B cell (primary cell): ENCODE data around the gene C3orf22. TPM values are rescaled to one million over a fixed set of nuclear protein-coding genes. Genes with fewer than 3 reads are reported as not detected.

Source experiments
- ATAC-seq: fragments of 200-7000 bp; cut with Tn5 transposase; one replicate; pipeline ENCODE4 v1.10.0; 2021; ENCODE audit warnings: low read depth, mild to moderate bottlenecking, moderate number of reproducible peaks, moderate library complexity
- CTCF ChIA-PET: fragments of 350-600 bp; sonication (Branson Sonifier 250); formaldehyde crosslinking; loops from one replicate; lab custom pipeline; 2021; ENCODE audit warnings: antibody characterized with exemption, inconsistent platforms; lab: Charles Lee
- POLR2A ChIA-PET: fragments of 350-600 bp; sonication (Branson Sonifier 250); formaldehyde crosslinking; loops from one replicate; lab custom pipeline; 2021; ENCODE audit warnings: antibody characterized with exemption; lab: Charles Lee
- DNase-seq: peaks from one replicate; pipeline ENCODE4 v3.0.0; 2013
- H2AFZ ChIP-seq: 2 replicates; pipeline ENCODE4 v1.6.1; 2012; ENCODE audit warnings: mild to moderate bottlenecking, low read depth, low read length; ENCODE audit not compliant: insufficient read depth, poor library complexity, severe bottlenecking
- H3K27ac ChIP-seq, 2 donors: 1 replicate in 1 of 2; 2 replicates in 1 of 2; pipeline ENCODE4 v1.5.1; 2012 to 2013; ENCODE audit warnings: low read length in 2 of 2, mild to moderate bottlenecking in 2 of 2, moderate library complexity in 1 of 2
- H3K27me3 ChIP-seq, 4 experiments: fragments of 200-600 bp in 1 of 4; sonication (generic) in 1 of 4; replicated peaks in 1 of 4; 1 replicate in 2 of 4; 2 replicates in 2 of 4; pipeline versions ENCODE4 v1.6.1 to v1.7.0; 2013 to 2016; ENCODE audit warnings: low read length in 3 of 4, mild to moderate bottlenecking in 2 of 4, mixed read lengths in 1 of 4, moderate library complexity in 1 of 4; ENCODE audit not compliant: insufficient read depth in 4 of 4, control insufficient read depth in 3 of 4; ENCODE audit errors: control extremely low read depth in 1 of 4
- H3K36me3 ChIP-seq, 2 experiments: replicated peaks in 1 of 2; 1 replicate in 1 of 2; 2 replicates in 1 of 2; pipeline versions ENCODE4 v1.6.1 to v1.7.1; 2013; ENCODE audit warnings: low read length in 1 of 2; ENCODE audit not compliant: insufficient read depth in 2 of 2, control insufficient read depth in 1 of 2; ENCODE audit errors: control extremely low read depth in 1 of 2, extremely low read depth in 1 of 2
- H3K4me1 ChIP-seq, 2 donors: fragments of 200-600 bp in 1 of 2; sonication (generic) in 1 of 2; 1 replicate in 1 of 2; 2 replicates in 1 of 2; pipeline versions ENCODE4 v1.5.1 to v1.6.1; 2013 to 2017; ENCODE audit warnings: low read length in 2 of 2; ENCODE audit not compliant: control insufficient read depth in 2 of 2, insufficient read depth in 2 of 2
- H3K4me2 ChIP-seq: replicated peaks from 2 replicates; pipeline ENCODE3; 2012; ENCODE audit warnings: mild to moderate bottlenecking, low read depth, low read length; ENCODE audit not compliant: poor library complexity, severe bottlenecking
- H3K4me3 ChIP-seq, 5 experiments: fragments of 200-600 bp in 1 of 5; sonication (generic) in 1 of 5; 1 replicate in 3 of 5; 2 replicates in 2 of 5; pipeline versions ENCODE4 v1.5.1 to v1.7.0; 2011 to 2016; ENCODE audit warnings: low read length in 4 of 5, mild to moderate bottlenecking in 4 of 5, low read depth in 2 of 5, control low read depth in 1 of 5, moderate library complexity in 1 of 5; ENCODE audit not compliant: insufficient read depth in 1 of 5; ENCODE audit errors: control extremely low read depth in 1 of 5, extremely low read depth in 1 of 5
- H3K79me2 ChIP-seq: fragments of 200-600 bp; sonication (generic); one replicate; pipeline ENCODE4 v1.6.0; 2016; ENCODE audit warnings: low read length; ENCODE audit not compliant: control insufficient read depth, insufficient read depth
- H3K9ac ChIP-seq: fragments of 200-600 bp; sonication (generic); 2 replicates; pipeline ENCODE4 v1.6.1; 2017; ENCODE audit warnings: mild to moderate bottlenecking, low read length, moderate library complexity
- H3K9me3 ChIP-seq, 3 donors: one replicate each; pipeline versions ENCODE4 v1.6.1 to v1.7.1; 2013; ENCODE audit warnings: low read length in 2 of 3; ENCODE audit not compliant: control insufficient read depth in 2 of 3, insufficient read depth in 1 of 3; ENCODE audit errors: control extremely low read depth in 1 of 3
- H4K20me1 ChIP-seq: 2 replicates; pipeline ENCODE4 v1.6.0; 2012; ENCODE audit warnings: mild to moderate bottlenecking, low read length; ENCODE audit not compliant: insufficient read depth, control insufficient read depth, poor library complexity, severe bottlenecking
- H3K27ac Mint-ChIP-seq: one replicate; pipeline ENCODE4 v1.8.0; 2021; ENCODE audit warnings: mixed read lengths
- H3K27me3 Mint-ChIP-seq: one replicate; pipeline ENCODE4 v1.8.0; 2021; ENCODE audit warnings: mixed read lengths
- H3K4me1 Mint-ChIP-seq: one replicate; pipeline ENCODE4 v1.8.0; 2021; ENCODE audit warnings: mixed read lengths
- H3K4me3 Mint-ChIP-seq: one replicate; pipeline ENCODE4 v1.8.0; 2021; ENCODE audit warnings: mixed read lengths
- H3K9me3 Mint-ChIP-seq: one replicate; pipeline ENCODE4 v1.8.0; 2022; ENCODE audit warnings: mixed read lengths; ENCODE audit not compliant: insufficient read depth
- CTCF ChIP-seq: fragments of 200-600 bp; IDR thresholded peaks from one replicate; pipeline ENCODE4 v1.8.0; 2022; ENCODE audit warnings: antibody characterized with exemption, mild to moderate bottlenecking
- EZH2 ChIP-seq: IDR thresholded peaks from 2 replicates; pipeline ENCODE4 v1.6.1; 2012; ENCODE audit warnings: borderline replicate concordance, low read depth, mild to moderate bottlenecking, moderate library complexity, low read length; ENCODE audit not compliant: insufficient read depth, poor library complexity, severe bottlenecking
- WGBS: methylation state at CpG from one replicate; pipeline ENCODE4 v1.1.5; 2013; ENCODE audit warnings: missing lambda C conversion rate; ENCODE audit not compliant: insufficient coverage; 5-methylcytosine and 5-hydroxymethylcytosine counted together
- intact Hi-C: fragments of 100-400 bp; cut with micrococcal nuclease; formaldehyde crosslinking; loops from one replicate; pipeline ENCODE4 v1.10.0; 2022
- polyA plus RNA-seq: library from polyadenylated mRNA; depleted of rRNA; stranded (reverse); fragments of >200 nt; gene quantifications from 2 replicates; pipeline ENCODE4 v1.2.3, GENCODE V29; 2012
- total RNA-seq, 2 donors: library from RNA; stranded (reverse); fragments of 120-200 nt in 1 of 2; gene quantifications; 1 replicate in 1 of 2; 2 replicates in 1 of 2; pipeline versions ENCODE4 v1.2.3 to v1.2.4, GENCODE V29; 2013 to 2022

C3orf22 gene
- total and polyA plus RNA-seq, 2 donors (not counting 1 experiment from before 2014, with no cell fraction given), result not detected

GRCh38 chr3:126571078-126571477 lies 12.3 kb upstream of the C3orf22 start:
- Histone ChIP-seq H3K4me3 (no peak overlapping the region), H3K79me2 (no peaks in the 10 kb centered on the region), H3K27ac (no peak overlapping the region), H3K9ac (no peak overlapping the region), H3K36me3 (no peaks in the 10 kb centered on the region), H3K4me1 (no peaks in the 10 kb centered on the region), H4K20me1 (no peaks in the 10 kb centered on the region), H3K9me3 (no peaks in the 10 kb centered on the region), H2AFZ (no peak overlapping the region), H3K27me3 (peaks cover 0 to 4% (median 0%) of the 10 kb centered on the region in 4 experiments), H3K4me2 (no peak overlapping the region)
- no peak overlapping the region for H3K27ac Mint-ChIP-seq
- 94% methylated on average over 7 of the region's 7 CpGs for WGBS
- H3K9me3 Mint-ChIP-seq, result no peaks in the 10 kb centered on the region
- no peak for ATAC-seq
- POLR2A ChIA-PET, result no interaction called here
- no peak for DNase-seq
- intact Hi-C loops, result no loop called here
- no peak overlapping the region for H3K4me3 Mint-ChIP-seq
- no peaks in the 10 kb centered on the region for H3K4me1 Mint-ChIP-seq
- TF ChIP-seq EZH2 (no peak), CTCF (no peak)
- H3K27me3 Mint-ChIP-seq, result peaks cover 25% of the 10 kb centered on the region
- CTCF ChIA-PET, result no interaction called here

GRCh38 chr3:126570103-126570541 lies 11.4 kb upstream of the C3orf22 start:
- H3K27ac Mint-ChIP-seq, result no peak overlapping the region
- POLR2A ChIA-PET, result no interaction called here
- intact Hi-C loops, result no loop called here

More at GRCh38 chr3:126570103-126570541, 11.4 kb upstream of the C3orf22 start:
- Histone ChIP-seq H4K20me1 (no peaks in the 10 kb centered on the region), H3K36me3 (no peaks in the 10 kb centered on the region), H3K9me3 (no peaks in the 10 kb centered on the region), H3K4me1 (no peaks in the 10 kb centered on the region), H2AFZ (no peak overlapping the region), H3K27ac (no peak overlapping the region), H3K9ac (no peak overlapping the region), H3K4me3 (no peak overlapping the region), H3K4me2 (no peak overlapping the region), H3K27me3 (peaks cover 0 to 4% (median 0%) of the 10 kb centered on the region in 4 experiments), H3K79me2 (no peaks in the 10 kb centered on the region)
- WGBS, result 82% methylated on average over 3 of the region's 6 CpGs
- CTCF ChIA-PET, result no interaction called here
- Mint-ChIP-seq H3K9me3 (no peaks in the 10 kb centered on the region), H3K4me1 (no peaks in the 10 kb centered on the region), H3K27me3 (peaks cover 26% of the 10 kb centered on the region), H3K4me3 (no peak overlapping the region)
- DNase-seq, result no peak
- TF ChIP-seq CTCF, result no peak
- no peak for TF ChIP-seq EZH2
- ATAC-seq, result no peak
